GM21515 (cell line): Measurements from ENCODE around the gene CHD5.

Experiments used
- ATAC-seq: cut with Tn5 transposase; IDR thresholded peaks from one replicate; pipeline ENCODE4 v1.9.1; 2021; ENCODE audit not compliant: unreplicated experiment

CHD5 gene

GRCh38 chr1:6174621-6175410 lies 5.3 kb downstream of the CHD5 start:
- ATAC-seq = no peak

- no peak for ATAC-seq
These were observed 7.6 kb downstream of the CHD5 start for GRCh38 chr1:6172549-6172948.

- ATAC-seq = no peak
These were observed 8.5 kb downstream of the CHD5 start for GRCh38 chr1:6171548-6172124.

GRCh38 chr1:6170742-6171201 lies 9.3 kb downstream of the CHD5 start:
- no peak for ATAC-seq

- ATAC-seq = no peak
These were observed 9.9 kb downstream of the CHD5 start for GRCh38 chr1:6170116-6170741.

GRCh38 chr1:6168947-6169586 lies 11.1 kb downstream of the CHD5 start:
- no peak for ATAC-seq

- ATAC-seq = no peak
These were observed 12.5 kb downstream of the CHD5 start for GRCh38 chr1:6167391-6168303.

- no peak for ATAC-seq
These were observed 13.3 kb downstream of the CHD5 start for GRCh38 chr1:6166655-6167390.

- no peak for ATAC-seq
These were observed 13.9 kb downstream of the CHD5 start for GRCh38 chr1:6166221-6166620.

- ATAC-seq = no peak
These were observed 14.6 kb downstream of the CHD5 start for GRCh38 chr1:6165441-6165985.

GRCh38 chr1:6165027-6165426 lies 15.1 kb downstream of the CHD5 start:
- ATAC-seq = no peak

GRCh38 chr1:6163973-6164617 lies 16.0 kb downstream of the CHD5 start:
- ATAC-seq = no peak

GRCh38 chr1:6163191-6163972 lies 16.7 kb downstream of the CHD5 start:
- ATAC-seq = no peak

GRCh38 chr1:6162773-6163172 lies 17.3 kb downstream of the CHD5 start:
- ATAC-seq = no peak

GRCh38 chr1:6162341-6162740 lies 17.8 kb downstream of the CHD5 start:
- ATAC-seq = no peak

- ATAC-seq = no peak
These were observed 21.9 kb downstream of the CHD5 start for GRCh38 chr1:6158181-6158580.

GRCh38 chr1:6157528-6158174 lies 22.5 kb downstream of the CHD5 start:
- ATAC-seq = no peak

- no peak for ATAC-seq
These were observed 23.0 kb downstream of the CHD5 start for GRCh38 chr1:6157132-6157527.
